GM06990 (cell line): ENCODE measurements around the gene ZNF532.

ENCODE experiments used
- DNase-seq: peaks from one replicate; pipeline ENCODE4 v3.0.0-alpha.2; 2011; ENCODE audit not compliant: insufficient read length; ENCODE audit errors: extremely low read depth
- H3K27me3 ChIP-seq: replicated peaks from 2 replicates; pipeline ENCODE4 v1.6.0; 2011; ENCODE audit warnings: low read length; ENCODE audit not compliant: control insufficient read depth, insufficient read depth
- H3K36me3 ChIP-seq: 2 replicates; pipeline ENCODE4 v1.5.1; 2011; ENCODE audit warnings: low read length; ENCODE audit not compliant: control insufficient read depth, insufficient read depth
- H3K4me3 ChIP-seq: replicated peaks from 2 replicates; pipeline ENCODE4 v1.5.1; 2011; ENCODE audit warnings: low read depth, mild to moderate bottlenecking, control low read depth, low read length
- TF ChIP-seq, protein P1 (sequence below): IDR thresholded peaks from 2 replicates; pipeline ENCODE4 v1.5.1; 2011; ENCODE audit warnings: low read length, control low read depth, mild to moderate bottlenecking, inconsistent platforms; ENCODE audit not compliant: insufficient read depth, poor library complexity, severe bottlenecking

The ZNF532 gene

DNA sequence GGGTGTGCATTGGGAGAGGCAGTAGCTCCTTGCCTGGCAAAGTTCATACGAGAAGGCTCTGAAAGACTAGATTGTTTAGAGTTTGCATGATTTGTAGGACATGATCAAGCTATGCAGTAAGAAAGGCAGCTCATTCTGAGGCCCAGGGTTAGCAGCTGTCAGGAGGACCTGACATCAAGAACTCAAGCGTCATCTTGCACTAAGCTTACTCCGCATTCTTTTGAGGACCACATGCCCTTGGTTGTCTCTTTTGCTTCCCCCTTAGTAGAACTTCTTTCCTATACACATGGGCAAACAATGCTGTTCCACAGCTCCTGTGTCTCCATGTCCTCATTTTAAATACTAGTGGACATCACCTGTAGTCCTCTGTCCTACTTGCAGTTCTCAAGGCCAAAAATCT, 14.0 kb downstream of the ZNF532 start:
- H3K27me3 ChIP-seq: no peaks in the 10 kb centered on the region
- H3K36me3 ChIP-seq: no peaks in the 10 kb centered on the region
- H3K4me3 ChIP-seq: no peak overlapping the region
- DNase-seq: no peak
- TF ChIP-seq, protein P1, sequence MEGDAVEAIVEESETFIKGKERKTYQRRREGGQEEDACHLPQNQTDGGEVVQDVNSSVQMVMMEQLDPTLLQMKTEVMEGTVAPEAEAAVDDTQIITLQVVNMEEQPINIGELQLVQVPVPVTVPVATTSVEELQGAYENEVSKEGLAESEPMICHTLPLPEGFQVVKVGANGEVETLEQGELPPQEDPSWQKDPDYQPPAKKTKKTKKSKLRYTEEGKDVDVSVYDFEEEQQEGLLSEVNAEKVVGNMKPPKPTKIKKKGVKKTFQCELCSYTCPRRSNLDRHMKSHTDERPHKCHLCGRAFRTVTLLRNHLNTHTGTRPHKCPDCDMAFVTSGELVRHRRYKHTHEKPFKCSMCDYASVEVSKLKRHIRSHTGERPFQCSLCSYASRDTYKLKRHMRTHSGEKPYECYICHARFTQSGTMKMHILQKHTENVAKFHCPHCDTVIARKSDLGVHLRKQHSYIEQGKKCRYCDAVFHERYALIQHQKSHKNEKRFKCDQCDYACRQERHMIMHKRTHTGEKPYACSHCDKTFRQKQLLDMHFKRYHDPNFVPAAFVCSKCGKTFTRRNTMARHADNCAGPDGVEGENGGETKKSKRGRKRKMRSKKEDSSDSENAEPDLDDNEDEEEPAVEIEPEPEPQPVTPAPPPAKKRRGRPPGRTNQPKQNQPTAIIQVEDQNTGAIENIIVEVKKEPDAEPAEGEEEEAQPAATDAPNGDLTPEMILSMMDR: no peak

GRCh38 chr18:58881477-58881876, 16.8 kb downstream of the ZNF532 start:
- TF ChIP-seq, protein P1: no peak
- no peak for DNase-seq
- Histone ChIP-seq H3K36me3 (no peaks in the 10 kb centered on the region), H3K27me3 (no peaks in the 10 kb centered on the region), H3K4me3 (no peak overlapping the region)

GRCh38 chr18:58882044-58882443, 17.4 kb downstream of the ZNF532 start:
- no peak overlapping the region for H3K4me3 ChIP-seq
- TF ChIP-seq, protein P1: no peak
- no peaks in the 10 kb centered on the region for H3K36me3 ChIP-seq
- DNase-seq: no peak
- no peaks in the 10 kb centered on the region for H3K27me3 ChIP-seq

DNA sequence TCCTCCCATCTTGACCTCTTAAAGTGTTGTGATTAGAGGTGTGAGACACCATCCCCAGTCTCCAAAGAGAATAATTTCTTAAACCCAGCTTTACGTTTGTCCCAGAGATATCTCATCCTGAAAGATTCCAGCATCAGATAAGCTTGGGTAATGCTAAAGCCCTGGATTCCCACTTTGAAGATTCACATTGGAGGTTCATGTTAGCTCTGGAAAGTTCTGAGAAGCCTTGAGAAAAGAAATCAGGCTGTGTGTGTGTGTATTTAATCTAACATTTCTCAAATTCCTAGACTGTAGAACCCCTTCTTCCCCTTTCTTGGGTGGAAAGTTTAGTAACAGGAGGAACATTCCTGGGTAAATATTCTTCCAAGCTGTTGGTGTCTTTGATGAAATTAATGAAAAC, 18.0 kb downstream of the ZNF532 start:
- Histone ChIP-seq H3K4me3 (no peak overlapping the region), H3K36me3 (no peaks in the 10 kb centered on the region), H3K27me3 (no peaks in the 10 kb centered on the region)
- no peak for DNase-seq
- TF ChIP-seq, protein P1: no peak

- Histone ChIP-seq H3K36me3 (no peaks in the 10 kb centered on the region), H3K27me3 (no peaks in the 10 kb centered on the region), H3K4me3 (no peak overlapping the region)
- DNase-seq: no peak
- TF ChIP-seq, protein P1: no peak
These were observed 20.0 kb downstream of the ZNF532 start for GRCh38 chr18:58884680-58885079.

DNA sequence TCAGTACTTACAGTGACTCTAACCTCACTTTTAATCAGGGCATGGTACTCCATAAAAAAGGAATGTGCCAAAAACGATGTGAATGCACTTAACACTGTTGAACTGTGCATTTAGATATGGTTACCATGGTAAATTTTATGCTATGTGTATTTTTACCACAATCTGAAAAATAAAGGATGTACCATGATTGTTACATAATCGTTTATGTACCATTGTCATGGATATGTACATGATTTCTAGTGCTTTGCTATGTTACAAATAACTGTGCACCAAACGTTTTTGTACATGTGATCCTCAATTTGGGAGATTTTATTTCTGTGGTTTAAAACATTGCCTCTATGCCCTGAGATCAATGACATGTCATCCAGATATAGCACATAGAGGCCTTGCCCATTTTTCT, 21.8 kb downstream of the ZNF532 start:
- no peak overlapping the region for H3K4me3 ChIP-seq
- no peak for DNase-seq
- no peaks in the 10 kb centered on the region for H3K36me3 ChIP-seq
- TF ChIP-seq, protein P1: no peak
- H3K27me3 ChIP-seq: no peaks in the 10 kb centered on the region
